RWPE2 (cell line): Measurements from ENCODE around the gene MAP2K5.

Experiments
- ATAC-seq: fragments of 200-7000 bp; cut with Tn5 transposase; 3 replicates; pipeline ENCODE4 v1.9.1; 2021; ENCODE audit warnings: low read depth
- DNase-seq: peaks from one replicate; pipeline ENCODE4 v3.0.0-alpha.2; 2020; ENCODE audit warnings: low spot score
- H3K27ac ChIP-seq: fragments of 450-650 bp; 2 replicates; pipeline ENCODE4 v1.5.1; 2017; ENCODE audit warnings: mild to moderate bottlenecking; ENCODE audit not compliant: poor library complexity, severe bottlenecking
- H3K27me3 ChIP-seq: fragments of 250-450 bp; sonication (Bioruptor Pico); 2 replicates; pipeline ENCODE4 v1.5.1; 2021; ENCODE audit warnings: mild to moderate bottlenecking, moderate library complexity; ENCODE audit not compliant: insufficient read depth, poor library complexity, severe bottlenecking
- H3K36me3 ChIP-seq: fragments of 250-450 bp; sonication (Bioruptor Pico); 2 replicates; pipeline ENCODE4 v1.5.1; 2020; ENCODE audit warnings: low read depth, mild to moderate bottlenecking, moderate library complexity
- H3K4me1 ChIP-seq: fragments of 250-450 bp; sonication (Bioruptor Pico); 2 replicates; pipeline ENCODE4 v1.5.1; 2021; ENCODE audit warnings: mild to moderate bottlenecking, moderate library complexity; ENCODE audit not compliant: insufficient read depth, poor library complexity, severe bottlenecking
- H3K4me3 ChIP-seq: fragments of 250-450 bp; sonication (Bioruptor Pico); 2 replicates; pipeline ENCODE4 v1.5.1; 2021; ENCODE audit warnings: mild to moderate bottlenecking, moderate library complexity; ENCODE audit not compliant: severe bottlenecking
- H3K9me3 ChIP-seq: fragments of 250-450 bp; sonication (Bioruptor Pico); 2 replicates; pipeline ENCODE4 v1.5.1; 2021; ENCODE audit warnings: mild to moderate bottlenecking, moderate library complexity; ENCODE audit not compliant: severe bottlenecking
- CTCF ChIP-seq: fragments of 450-650 bp; IDR thresholded peaks from one replicate; pipeline ENCODE4 v1.5.1; 2017; ENCODE audit warnings: mild to moderate bottlenecking, moderate library complexity; ENCODE audit not compliant: poor library complexity, severe bottlenecking

The MAP2K5 gene

GRCh38 chr15:67723294-67724024 lies 181.0 kb downstream of the MAP2K5 start:
- Histone ChIP-seq H3K9me3 (no peaks in the 10 kb centered on the region), H3K4me3 (no peak overlapping the region), H3K36me3 (no peaks in the 10 kb centered on the region), H3K27ac (no peak overlapping the region), H3K27me3 (no peaks in the 10 kb centered on the region), H3K4me1 (no peaks in the 10 kb centered on the region)
- TF ChIP-seq CTCF, result no peak
- no peak for DNase-seq
- no peak for ATAC-seq

DNA sequence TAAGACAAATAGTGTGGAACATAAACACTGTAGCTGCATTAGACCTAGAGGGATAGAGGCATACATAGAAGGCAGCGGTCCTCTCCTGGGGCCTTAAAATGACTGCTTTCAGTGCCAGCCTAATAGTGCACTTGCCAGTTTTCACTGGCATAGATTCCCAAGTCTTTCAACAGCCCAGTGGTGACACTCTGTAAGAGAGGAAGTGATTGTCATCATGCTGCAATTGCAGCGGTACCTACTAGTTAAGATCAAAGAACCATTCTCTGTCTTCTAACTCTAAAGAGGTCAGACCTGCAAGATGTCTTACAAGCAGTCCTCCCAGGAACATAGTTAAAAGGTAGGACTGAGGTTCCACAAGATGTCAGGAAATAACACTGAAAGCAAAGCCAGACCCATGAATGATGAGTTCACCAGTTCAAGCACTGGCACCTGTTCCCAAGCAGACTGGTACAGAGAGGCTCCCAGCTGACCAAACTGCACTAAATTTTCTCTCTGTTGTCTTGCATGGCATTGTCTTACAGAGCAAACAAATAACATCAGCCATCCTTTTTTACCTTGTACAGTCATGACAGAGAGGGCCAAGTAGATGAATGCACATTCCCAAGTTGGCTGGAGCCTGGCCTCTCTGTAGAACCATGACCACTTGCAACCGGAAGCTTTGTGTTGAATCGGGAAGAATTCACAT lies 182.3 kb downstream of the MAP2K5 start:
- no peaks in the 10 kb centered on the region for H3K27me3 ChIP-seq
- H3K27ac ChIP-seq, result no peak overlapping the region
- ATAC-seq (no peak), DNase-seq (no peak)
- H3K36me3 ChIP-seq, result no peaks in the 10 kb centered on the region
- no peaks in the 10 kb centered on the region for H3K9me3 ChIP-seq
- no peaks in the 10 kb centered on the region for H3K4me1 ChIP-seq
- no peak overlapping the region for H3K4me3 ChIP-seq
- TF ChIP-seq CTCF, result no peak

DNA sequence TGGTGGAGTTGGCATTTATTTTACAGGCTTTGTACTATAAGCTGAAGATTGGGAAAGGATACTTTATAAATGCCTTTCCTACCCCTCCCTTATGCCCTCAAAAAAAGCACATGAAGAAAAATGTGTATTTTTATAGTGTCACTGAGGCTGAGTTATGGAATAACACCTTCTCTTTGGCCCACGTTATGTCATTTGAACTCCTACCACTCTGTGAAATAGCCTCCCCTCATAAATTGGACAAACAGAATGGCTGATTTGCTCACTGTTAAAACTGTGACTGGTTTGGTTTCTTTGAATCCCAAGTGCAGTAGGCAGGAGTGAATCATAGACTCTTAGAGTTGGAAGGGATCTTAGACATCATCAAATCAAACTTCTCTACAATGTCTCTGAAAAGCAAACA lies 187.6 kb downstream of the MAP2K5 start:
- H3K4me3 ChIP-seq, result no peak overlapping the region
- H3K27me3 ChIP-seq, result no peaks in the 10 kb centered on the region
- no peaks in the 10 kb centered on the region for H3K9me3 ChIP-seq
- no peaks in the 10 kb centered on the region for H3K36me3 ChIP-seq
- ATAC-seq (no peak), DNase-seq (no peak)
- no peaks in the 10 kb centered on the region for H3K4me1 ChIP-seq
- no peak overlapping the region for H3K27ac ChIP-seq
- TF ChIP-seq CTCF, result no peak

DNA sequence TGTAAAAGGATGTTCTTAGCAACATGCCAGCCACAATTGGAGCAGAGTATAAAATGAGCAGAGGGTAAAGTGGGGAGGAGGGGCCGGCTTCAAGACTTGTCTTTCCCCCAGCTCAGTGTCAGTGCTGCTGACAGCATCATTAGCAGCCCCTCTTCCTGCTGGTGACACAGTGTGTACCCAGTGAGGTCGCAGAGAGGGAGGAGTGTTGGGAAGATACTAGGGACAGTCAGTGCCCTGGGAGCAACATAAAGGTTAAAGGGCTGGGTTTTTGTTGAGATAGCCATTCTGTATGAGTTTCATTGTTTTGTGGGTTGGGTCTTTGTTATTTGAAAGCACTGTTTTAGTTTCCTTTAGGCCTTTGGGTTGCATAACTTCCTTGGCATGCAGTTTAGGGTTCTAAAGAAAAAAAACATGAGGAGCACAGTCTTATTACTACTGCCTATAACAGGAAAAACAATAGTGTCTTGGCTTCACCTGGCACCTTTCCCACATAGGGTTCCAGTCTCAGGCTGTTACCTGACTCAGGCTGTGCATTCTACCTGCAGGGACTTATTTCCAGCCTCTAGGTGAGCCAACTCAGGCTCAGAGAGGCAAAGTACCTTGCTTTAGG lies 188.7 kb downstream of the MAP2K5 start:
- Histone ChIP-seq H3K9me3 (no peaks in the 10 kb centered on the region), H3K27ac (no peak overlapping the region), H3K36me3 (no peaks in the 10 kb centered on the region), H3K27me3 (no peaks in the 10 kb centered on the region), H3K4me3 (no peak overlapping the region), H3K4me1 (no peaks in the 10 kb centered on the region)
- peak; percentile 75 for ATAC-seq
- no peak for TF ChIP-seq CTCF
- no peak for DNase-seq

GRCh38 chr15:67732164-67732563 lies 189.7 kb downstream of the MAP2K5 start:
- no peak for TF ChIP-seq CTCF
- Histone ChIP-seq H3K4me3 (no peak overlapping the region), H3K9me3 (no peaks in the 10 kb centered on the region), H3K4me1 (no peaks in the 10 kb centered on the region), H3K27ac (no peak overlapping the region), H3K36me3 (no peaks in the 10 kb centered on the region), H3K27me3 (no peaks in the 10 kb centered on the region)
- DNase-seq (no peak), ATAC-seq (no peak)
